CD4-positive, CD25-positive, alpha-beta regulatory T cell (primary cell): ENCODE results near the gene CEP170B. TPM values are rescaled to one million over a fixed set of nuclear protein-coding genes. Genes with fewer than 3 reads are reported as not detected.

ENCODE experiments used
- ATAC-seq, 2 donors: fragments of 150-1000 bp; cut with Tn5 transposase; one replicate each; pipeline ENCODE4 v1.10.0; 2021; ENCODE audit warnings: low read depth in 2 of 2, moderate number of reproducible peaks in 2 of 2, moderate library complexity in 1 of 2
- DNase-seq, 3 donors: peaks; one replicate each; pipeline versions ENCODE4 v3.0.0 to v3.0.0-alpha.2; 2012 to 2022; ENCODE audit warnings: mixed read lengths in 1 of 3
- H3K27ac ChIP-seq: one replicate; pipeline ENCODE4 v1.7.0; 2013; ENCODE audit warnings: mild to moderate bottlenecking, low read length; ENCODE audit not compliant: insufficient read depth, poor library complexity, severe bottlenecking
- H3K27me3 ChIP-seq: one replicate; pipeline ENCODE4 v1.7.0; 2013; ENCODE audit warnings: low read length; ENCODE audit not compliant: control insufficient read depth, insufficient read depth
- H3K36me3 ChIP-seq: one replicate; pipeline ENCODE4 v1.7.0; 2013; ENCODE audit warnings: mild to moderate bottlenecking, low read length, moderate library complexity; ENCODE audit not compliant: control insufficient read depth, insufficient read depth
- H3K4me1 ChIP-seq: 2 replicates; pipeline ENCODE4 v1.7.0; 2013; ENCODE audit warnings: mild to moderate bottlenecking, low read length; ENCODE audit not compliant: insufficient read depth, control insufficient read depth, poor library complexity, severe bottlenecking
- H3K4me3 ChIP-seq: one replicate; pipeline ENCODE4 v1.7.0; 2013; ENCODE audit warnings: low read depth, mild to moderate bottlenecking, low read length, moderate library complexity
- H3K9me3 ChIP-seq, 2 experiments: 1 replicate in 1 of 2; 2 replicates in 1 of 2; pipeline ENCODE4 v1.7.0; 2013; ENCODE audit warnings: low read length in 2 of 2, mild to moderate bottlenecking in 1 of 2, moderate library complexity in 1 of 2; ENCODE audit not compliant: control insufficient read depth in 2 of 2
- H3K27ac Mint-ChIP-seq, 3 donors: one replicate each; pipeline ENCODE4 v1.8.0; 2020 to 2022; ENCODE audit warnings: mild to moderate bottlenecking in 3 of 3, mixed read lengths in 3 of 3, moderate library complexity in 2 of 3
- H3K27me3 Mint-ChIP-seq: one replicate; pipeline ENCODE4 v1.8.0; 2022; ENCODE audit warnings: mild to moderate bottlenecking, mixed read lengths
- H3K36me3 Mint-ChIP-seq: one replicate; pipeline ENCODE4 v1.8.0; 2020; ENCODE audit warnings: mixed read lengths
- H3K4me1 Mint-ChIP-seq, 4 donors: one replicate each; pipeline ENCODE4 v1.8.0; 2020 to 2022; ENCODE audit warnings: mixed read lengths in 4 of 4, mild to moderate bottlenecking in 1 of 4
- H3K4me3 Mint-ChIP-seq, 4 donors: one replicate each; pipeline ENCODE4 v1.8.0; 2020 to 2022; ENCODE audit warnings: mild to moderate bottlenecking in 4 of 4, mixed read lengths in 4 of 4, moderate library complexity in 3 of 4
- H3K9me3 Mint-ChIP-seq, 7 donors: one replicate each; pipeline ENCODE4 v1.8.0; 2020 to 2022; ENCODE audit warnings: mixed read lengths in 7 of 7, mild to moderate bottlenecking in 3 of 7, moderate library complexity in 2 of 7
- polyA plus RNA-seq, 4 donors: library from polyadenylated mRNA; unstranded; fragments of 300-500 nt; fragmentation: Illumina TruSeq; gene quantifications; one replicate each; pipeline ENCODE4 v1.2.3, GENCODE V29; 2021
- total RNA-seq: library from RNA; stranded (reverse); gene quantifications from one replicate; pipeline ENCODE4 v1.2.3, GENCODE V29; 2022

Gene CEP170B
- total and polyA plus RNA-seq, 5 donors from 2014 or later = 0.03 to 3.1 TPM; not detected in 3

GRCh38 chr14:104866451-104867370 is 1.6 kb downstream of the CEP170B start:
- peaks cover 0 to 16% (median 0%) of the 10 kb centered on the region in 4 donors for H3K4me1 Mint-ChIP-seq
- peak overlapping the region; percentile 29 to 87 (median 60) for H3K4me3 Mint-ChIP-seq
- no peaks in the 10 kb centered on the region for H3K9me3 Mint-ChIP-seq
- DNase-seq (no peak), ATAC-seq (no peak)
- Histone ChIP-seq H3K4me1 (peaks cover 20% of the 10 kb centered on the region), H3K4me3 (no peak overlapping the region), H3K9me3 (no peaks in the 10 kb centered on the region), H3K36me3 (no peaks in the 10 kb centered on the region), H3K27me3 (no peaks in the 10 kb centered on the region), H3K27ac (no peak overlapping the region)
- no peaks in the 10 kb centered on the region for H3K36me3 Mint-ChIP-seq
- H3K27ac Mint-ChIP-seq = peak overlapping the region in 1 of 3 donors; percentile 75
- peaks cover 16% of the 10 kb centered on the region for H3K27me3 Mint-ChIP-seq

- Mint-ChIP-seq H3K9me3 (no peaks in the 10 kb centered on the region), H3K27ac (peak overlapping the region in 1 of 3 donors; percentile 75), H3K36me3 (no peaks in the 10 kb centered on the region), H3K27me3 (peaks cover 16% of the 10 kb centered on the region), H3K4me1 (peaks cover 0 to 18% (median under 1%) of the 10 kb centered on the region in 4 donors), H3K4me3 (peak overlapping the region; percentile 29 to 78 (median 56))
- no peak overlapping the region for H3K4me3 ChIP-seq
- no peak overlapping the region for H3K27ac ChIP-seq
- H3K27me3 ChIP-seq = no peaks in the 10 kb centered on the region
- H3K4me1 ChIP-seq = peaks cover 20% of the 10 kb centered on the region
- no peaks in the 10 kb centered on the region for H3K9me3 ChIP-seq
- ATAC-seq (no peak), DNase-seq (no peak)
- H3K36me3 ChIP-seq = no peaks in the 10 kb centered on the region
These were observed 2.4 kb downstream of the CEP170B start for GRCh38 chr14:104867371-104868059.

- Mint-ChIP-seq H3K27me3 (peaks cover 13% of the 10 kb centered on the region), H3K4me3 (peak overlapping the region in 2 of 4 donors; percentile 29 to 36), H3K4me1 (peaks cover 0 to 22% (median 2%) of the 10 kb centered on the region in 4 donors), H3K9me3 (no peaks in the 10 kb centered on the region), H3K27ac (no peak overlapping the region), H3K36me3 (no peaks in the 10 kb centered on the region)
- no peaks in the 10 kb centered on the region for H3K9me3 ChIP-seq
- no peaks in the 10 kb centered on the region for H3K36me3 ChIP-seq
- no peak for DNase-seq
- H3K4me3 ChIP-seq = no peak overlapping the region
- H3K4me1 ChIP-seq = peaks cover 20% of the 10 kb centered on the region
- ATAC-seq = no peak
- H3K27me3 ChIP-seq = no peaks in the 10 kb centered on the region
- no peak overlapping the region for H3K27ac ChIP-seq
These were observed 3.1 kb downstream of the CEP170B start for GRCh38 chr14:104868060-104868740.

GRCh38 chr14:104868811-104869572 is 3.9 kb downstream of the CEP170B start:
- H3K27ac Mint-ChIP-seq = no peak overlapping the region
- no peaks in the 10 kb centered on the region for H3K9me3 Mint-ChIP-seq
- ATAC-seq (no peak), DNase-seq (no peak)
- no peaks in the 10 kb centered on the region for H3K9me3 ChIP-seq
- H3K4me3 ChIP-seq = no peak overlapping the region
- H3K4me3 Mint-ChIP-seq = peak overlapping the region in 1 of 4 donors; percentile 43
- H3K4me1 Mint-ChIP-seq = peaks cover 0 to 22% (median 2%) of the 10 kb centered on the region in 4 donors
- H3K27ac ChIP-seq = no peak overlapping the region
- H3K4me1 ChIP-seq = peaks cover 20% of the 10 kb centered on the region
- H3K27me3 Mint-ChIP-seq = peaks cover 8% of the 10 kb centered on the region
- H3K27me3 ChIP-seq = no peaks in the 10 kb centered on the region
- H3K36me3 ChIP-seq = no peaks in the 10 kb centered on the region
- no peaks in the 10 kb centered on the region for H3K36me3 Mint-ChIP-seq

- H3K27me3 Mint-ChIP-seq = peaks cover 8% of the 10 kb centered on the region
- no peaks in the 10 kb centered on the region for H3K27me3 ChIP-seq
- no peak overlapping the region for H3K4me3 ChIP-seq
- H3K4me1 Mint-ChIP-seq = peaks cover 0 to 20% (median 2%) of the 10 kb centered on the region in 4 donors
- no peaks in the 10 kb centered on the region for H3K9me3 Mint-ChIP-seq
- H3K27ac ChIP-seq = no peak overlapping the region
- no peaks in the 10 kb centered on the region for H3K36me3 Mint-ChIP-seq
- H3K9me3 ChIP-seq = no peaks in the 10 kb centered on the region
- peaks cover 11% of the 10 kb centered on the region for H3K4me1 ChIP-seq
- ATAC-seq = no peak
- DNase-seq = no peak
- H3K4me3 Mint-ChIP-seq = peak overlapping the region in 1 of 4 donors; percentile 73
- no peak overlapping the region for H3K27ac Mint-ChIP-seq
- no peaks in the 10 kb centered on the region for H3K36me3 ChIP-seq
These were observed 4.8 kb downstream of the CEP170B start for GRCh38 chr14:104869669-104870367.

GRCh38 chr14:104870368-104871144 is 5.5 kb downstream of the CEP170B start:
- no peak overlapping the region for H3K27ac Mint-ChIP-seq
- peaks cover 0 to 20% (median 2%) of the 10 kb centered on the region in 4 donors for H3K4me1 Mint-ChIP-seq
- no peak overlapping the region for H3K4me3 ChIP-seq
- no peaks in the 10 kb centered on the region for H3K36me3 ChIP-seq
- peaks cover 10% of the 10 kb centered on the region for H3K4me1 ChIP-seq
- H3K27me3 Mint-ChIP-seq = peaks cover 8% of the 10 kb centered on the region
- no peak overlapping the region for H3K4me3 Mint-ChIP-seq
- no peaks in the 10 kb centered on the region for H3K9me3 ChIP-seq
- H3K36me3 Mint-ChIP-seq = no peaks in the 10 kb centered on the region
- DNase-seq (peak in 2 of 3 donors; percentile 18 to 35), ATAC-seq (no peak)
- no peaks in the 10 kb centered on the region for H3K27me3 ChIP-seq
- no peaks in the 10 kb centered on the region for H3K9me3 Mint-ChIP-seq
- no peak overlapping the region for H3K27ac ChIP-seq
